CD4-positive, alpha-beta T cell treated with Interferon gamma for 1 hour (primary cell): ENCODE data around the gene TPCN1.
A peak's percentile ranks its signal among the peaks of the same experiment; 100 is the strongest.

Source experiments
- DNase-seq: peaks from one replicate; pipeline ENCODE4 v3.0.0-alpha.2; 2020

TPCN1 gene

GRCh38 chr12:113263431-113263963 lies 42.2 kb downstream of the TPCN1 start:
- DNase-seq: no peak

GRCh38 chr12:113266106-113266895 lies 45.0 kb downstream of the TPCN1 start:
- no peak for DNase-seq

GRCh38 chr12:113267621-113268020 lies 46.4 kb downstream of the TPCN1 start:
- DNase-seq: no peak

GRCh38 chr12:113268136-113268535 lies 46.9 kb downstream of the TPCN1 start:
- no peak for DNase-seq

- no peak for DNase-seq
These were observed 47.4 kb downstream of the TPCN1 start for GRCh38 chr12:113268621-113269020.

GRCh38 chr12:113269257-113269943 lies 48.1 kb downstream of the TPCN1 start:
- no peak for DNase-seq

GRCh38 chr12:113270709-113271009 lies 49.4 kb downstream of the TPCN1 start:
- no peak for DNase-seq

- no peak for DNase-seq
These were observed 50.2 kb downstream of the TPCN1 start for GRCh38 chr12:113271466-113271852.

- DNase-seq: peak; percentile 24
These were observed 50.7 kb downstream of the TPCN1 start for GRCh38 chr12:113271853-113272561.

GRCh38 chr12:113273053-113273725 lies 51.9 kb downstream of the TPCN1 start:
- no peak for DNase-seq

GRCh38 chr12:113274848-113275247 lies 53.6 kb downstream of the TPCN1 start:
- DNase-seq: no peak

GRCh38 chr12:113276306-113276705 lies 55.0 kb downstream of the TPCN1 start:
- DNase-seq: no peak

GRCh38 chr12:113276946-113277500 lies 55.8 kb downstream of the TPCN1 start:
- no peak for DNase-seq

GRCh38 chr12:113277511-113277910 lies 56.2 kb downstream of the TPCN1 start:
- DNase-seq: no peak

- DNase-seq: no peak
These were observed 56.9 kb downstream of the TPCN1 start for GRCh38 chr12:113278141-113278540.

GRCh38 chr12:113278633-113279032 lies 57.4 kb downstream of the TPCN1 start:
- DNase-seq: no peak

GRCh38 chr12:113284751-113285150 lies 63.5 kb downstream of the TPCN1 start:
- no peak for DNase-seq

- no peak for DNase-seq
These were observed 64.7 kb downstream of the TPCN1 start for GRCh38 chr12:113285679-113286610.

GRCh38 chr12:113286712-113287111 lies 65.4 kb downstream of the TPCN1 start:
- DNase-seq: no peak

- DNase-seq: no peak
These were observed 66.1 kb downstream of the TPCN1 start for GRCh38 chr12:113287146-113287898.

GRCh38 chr12:113287899-113288282 lies 66.6 kb downstream of the TPCN1 start:
- DNase-seq: no peak
